Measurements from ENCODE around the gene ARGFX. TPM values are rescaled to one million over a fixed set of nuclear protein-coding genes. Genes with fewer than 3 reads are reported as not detected.

ARGFX gene
- total and polyA plus RNA-seq, 2 of the 13 experiments (the other 11 are each of a cell fraction or from before 2014, with no cell fraction given) = not detected

DNA sequence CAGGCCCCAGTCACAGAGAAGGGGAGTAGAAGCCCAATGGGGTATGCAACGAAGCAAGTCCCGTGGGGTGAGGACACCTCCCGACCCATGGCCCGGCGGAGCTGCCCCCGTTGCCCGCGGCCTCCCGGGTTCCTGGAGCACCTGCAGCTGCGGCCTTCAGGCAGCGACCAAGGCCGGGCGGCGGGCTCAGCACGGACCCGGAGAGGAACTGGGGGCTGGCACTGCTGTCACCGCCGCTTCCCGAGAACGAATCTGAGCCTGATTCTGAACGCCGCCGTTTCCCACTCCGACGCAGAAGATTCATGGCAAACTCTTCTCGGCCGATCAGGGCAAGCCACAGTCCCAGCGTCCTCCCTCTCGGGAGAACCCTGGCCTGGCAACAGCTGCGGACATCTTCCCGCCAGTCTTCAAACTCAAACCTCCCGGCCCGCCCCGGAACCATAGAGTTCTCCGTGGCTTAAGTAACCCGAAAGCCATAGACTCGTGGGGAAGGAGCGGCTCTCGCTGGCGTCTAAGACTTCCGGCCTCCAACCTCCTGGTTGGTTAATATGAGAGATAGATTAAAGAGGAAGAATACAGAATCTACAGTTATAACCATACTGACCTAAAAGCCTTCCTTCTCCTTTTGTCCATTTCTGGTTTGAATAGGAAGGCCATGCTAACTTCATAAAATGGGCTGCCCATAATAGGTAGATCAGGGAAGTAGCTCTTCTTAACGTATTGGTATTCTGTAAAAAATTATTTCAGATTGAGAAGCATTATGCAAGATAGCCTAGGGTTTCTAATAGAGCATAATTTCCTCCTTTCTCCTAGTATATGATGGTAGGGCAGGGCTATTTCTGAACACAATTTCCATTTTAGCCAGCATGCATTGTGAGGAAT, 21.9 kb upstream of the ARGFX start, which contains the start of gene POLQ (continued):
- TF ChIP-seq ZNF138 (CRISPR knock-in tag; IDR thresholded peaks at IDR 0.05; ENCODE audit: low read depth) (no peak), YY1 (IDR thresholded peaks at IDR 0.05; ENCODE audit: insufficient read depth, insufficient replicate concordance, low read depth, low read length) (peak; percentile 62), ZNF788 (CRISPR knock-in tag; IDR thresholded peaks at IDR 0.05; ENCODE audit: borderline replicate concordance) (no peak), CBX5 (CRISPR knock-in tag; IDR thresholded peaks at IDR 0.05; ENCODE audit: borderline replicate concordance) (no peak), HNF4G (IDR thresholded peaks at IDR 0.05; ENCODE audit: borderline replicate concordance, low read depth, low read length) (no peak), HNF4G (CRISPR knock-in tag; IDR thresholded peaks at IDR 0.05; ENCODE audit: borderline replicate concordance, low read depth) (0 out of 2 replicates have a peak, but pooled peaks have one; percentile 26), THAP11 (CRISPR knock-in tag; IDR thresholded peaks at IDR 0.05) (peak; percentile 92), FOXA1 (IDR thresholded peaks at IDR 0.05) (no peak), FOXA1 (CRISPR knock-in tag; IDR thresholded peaks at IDR 0.05) (no peak), SOX6 (IDR thresholded peaks at IDR 0.05) (no peak), SOX6 (CRISPR knock-in tag; IDR thresholded peaks at IDR 0.05) (no peak), HMGA1 (CRISPR knock-in tag; conservative IDR thresholded peaks at IDR 0.05) (no peak), ZNF260 (CRISPR knock-in tag; IDR thresholded peaks at IDR 0.05; ENCODE audit: borderline replicate concordance, low read depth) (no peak), RFXAP (CRISPR knock-in tag; IDR thresholded peaks at IDR 0.05; ENCODE audit: borderline replicate concordance) (peak; percentile 65; the same call in 1 of the 2 replicates), ZNF674 (CRISPR knock-in tag; IDR thresholded peaks at IDR 0.05; ENCODE audit: low read depth) (no peak), ZNF737 (CRISPR knock-in tag; IDR thresholded peaks at IDR 0.05; ENCODE audit: borderline replicate concordance) (no peak), ETS1 (CRISPR knock-in tag; IDR thresholded peaks at IDR 0.05) (no peak), ZNF703 (CRISPR knock-in tag; IDR thresholded peaks at IDR 0.05; ENCODE audit: borderline replicate concordance) (no peak), SIX1 (CRISPR knock-in tag; IDR thresholded peaks at IDR 0.05; ENCODE audit: borderline replicate concordance) (no peak), ZSCAN12 (CRISPR knock-in tag; IDR thresholded peaks at IDR 0.05) (no peak), NR2F1 (CRISPR knock-in tag; IDR thresholded peaks at IDR 0.05) (no peak), ZNF556 (CRISPR knock-in tag; IDR thresholded peaks at IDR 0.05; ENCODE audit: borderline replicate concordance) (peak; percentile 50; the same call in 1 of the 2 replicates), LBX2 (CRISPR knock-in tag; IDR thresholded peaks at IDR 0.05; ENCODE audit: borderline replicate concordance) (0 out of 2 replicates have a peak, but pooled peaks have one; percentile 67), ZNF335 (CRISPR knock-in tag; IDR thresholded peaks at IDR 0.05) (0 out of 2 replicates have a peak, but pooled peaks have one; percentile 31), KLF15 (CRISPR knock-in tag; IDR thresholded peaks at IDR 0.05; ENCODE audit: borderline replicate concordance) (peak; percentile 34; the same call in 1 of the 2 replicates), ATF5 (CRISPR knock-in tag; IDR thresholded peaks at IDR 0.05; ENCODE audit: low read depth) (no peak)
- TF ChIP-seq, protein P1, sequence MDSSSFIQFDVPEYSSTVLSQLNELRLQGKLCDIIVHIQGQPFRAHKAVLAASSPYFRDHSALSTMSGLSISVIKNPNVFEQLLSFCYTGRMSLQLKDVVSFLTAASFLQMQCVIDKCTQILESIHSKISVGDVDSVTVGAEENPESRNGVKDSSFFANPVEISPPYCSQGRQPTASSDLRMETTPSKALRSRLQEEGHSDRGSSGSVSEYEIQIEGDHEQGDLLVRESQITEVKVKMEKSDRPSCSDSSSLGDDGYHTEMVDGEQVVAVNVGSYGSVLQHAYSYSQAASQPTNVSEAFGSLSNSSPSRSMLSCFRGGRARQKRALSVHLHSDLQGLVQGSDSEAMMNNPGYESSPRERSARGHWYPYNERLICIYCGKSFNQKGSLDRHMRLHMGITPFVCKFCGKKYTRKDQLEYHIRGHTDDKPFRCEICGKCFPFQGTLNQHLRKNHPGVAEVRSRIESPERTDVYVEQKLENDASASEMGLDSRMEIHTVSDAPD (CRISPR knock-in tag; IDR thresholded peaks at IDR 0.05) = no peak

All from HepG2 (cell line).